Measurements from ENCODE around the gene PDE11A.

PDE11A gene

DNA sequence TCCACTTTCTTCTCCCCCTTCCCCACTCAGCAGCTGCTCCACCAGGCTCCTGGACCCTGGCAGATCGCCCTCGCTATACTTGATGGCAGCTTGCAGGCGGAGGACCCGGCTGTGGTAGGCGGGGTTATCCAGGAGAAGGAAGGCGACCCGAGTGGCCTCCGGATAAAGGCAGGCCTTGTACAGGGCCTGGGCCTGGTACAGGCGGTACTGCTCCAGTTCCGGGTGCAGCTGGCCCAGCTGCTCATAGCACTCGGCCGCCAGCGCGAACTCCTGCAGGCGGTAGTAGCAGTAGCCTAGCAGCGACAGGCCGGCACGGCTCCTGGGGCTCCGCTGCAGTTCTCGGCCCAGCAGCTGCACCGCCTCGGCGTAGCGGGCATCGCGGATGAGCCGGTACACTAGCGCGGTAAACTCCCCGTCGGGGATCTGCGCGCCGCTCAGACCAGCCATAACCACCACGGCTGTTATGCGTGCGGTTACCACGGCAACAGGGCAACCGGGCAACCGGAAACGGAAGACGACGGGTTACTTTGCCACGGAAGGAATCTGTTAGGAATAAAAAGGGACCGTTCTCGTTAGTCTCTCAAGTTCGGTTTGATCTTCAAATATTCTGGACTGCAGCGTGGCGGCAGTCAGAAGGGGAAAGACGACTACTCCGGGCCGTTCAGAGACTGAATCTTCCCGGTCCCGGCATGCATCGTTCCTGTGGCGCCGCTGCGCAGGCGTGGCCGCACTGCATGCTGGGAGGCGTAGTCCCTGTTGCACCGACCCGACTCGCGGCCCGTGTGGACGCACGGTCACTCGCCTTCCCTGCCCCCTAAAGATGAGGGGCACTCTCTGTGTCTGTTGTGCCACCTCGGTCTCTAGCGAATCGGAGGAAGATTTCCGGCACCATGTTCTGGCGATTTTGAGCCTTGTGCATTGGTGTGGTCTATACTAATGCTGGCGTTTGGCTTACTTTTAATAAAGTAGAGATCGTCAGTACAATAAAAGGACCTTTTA, 454.0 kb downstream of the PDE11A start:
- peak; percentile 75 to 93 (median 89) for DNase-seq

DNA sequence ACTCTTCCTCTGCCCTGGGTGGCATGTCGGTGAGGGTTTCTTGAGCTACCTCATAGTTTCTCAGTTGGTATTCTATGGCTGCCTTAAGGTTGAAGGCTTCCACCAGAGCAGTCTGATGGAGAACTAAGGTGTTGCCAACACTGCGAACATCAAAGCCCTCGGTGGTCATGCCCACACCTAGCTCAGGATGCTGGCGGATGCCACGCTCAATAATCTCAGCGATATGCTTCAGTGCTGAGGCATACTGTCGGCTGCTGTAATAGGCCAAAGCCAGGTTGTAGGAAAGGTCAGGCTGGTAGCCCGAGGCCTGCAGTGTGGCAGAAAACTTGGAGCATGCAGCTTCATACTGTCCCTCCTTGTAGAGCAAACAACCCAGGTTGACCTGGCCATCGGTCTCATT, 454.7 kb downstream of the PDE11A start:
- DNase-seq, result no peak

DNA sequence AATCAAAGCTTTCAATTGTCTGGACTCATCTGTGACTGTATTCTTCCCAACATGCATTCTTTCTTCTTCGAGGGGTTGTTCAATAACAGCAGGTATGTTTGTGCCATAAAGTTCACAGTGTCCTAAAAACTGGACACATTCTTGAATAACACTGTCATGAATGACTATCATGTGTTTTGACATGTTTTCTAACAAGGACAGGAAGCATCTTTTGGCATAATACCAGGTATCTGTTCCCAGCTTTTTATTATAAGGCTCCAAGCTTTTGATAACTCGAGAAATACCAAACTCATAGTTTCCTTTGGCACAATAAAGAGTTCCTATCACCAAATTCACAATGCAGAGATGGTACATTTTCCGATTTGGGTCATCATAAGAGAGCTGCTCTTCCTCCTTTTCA, 455.8 kb downstream of the PDE11A start:
- DNase-seq, result no peak

DNA sequence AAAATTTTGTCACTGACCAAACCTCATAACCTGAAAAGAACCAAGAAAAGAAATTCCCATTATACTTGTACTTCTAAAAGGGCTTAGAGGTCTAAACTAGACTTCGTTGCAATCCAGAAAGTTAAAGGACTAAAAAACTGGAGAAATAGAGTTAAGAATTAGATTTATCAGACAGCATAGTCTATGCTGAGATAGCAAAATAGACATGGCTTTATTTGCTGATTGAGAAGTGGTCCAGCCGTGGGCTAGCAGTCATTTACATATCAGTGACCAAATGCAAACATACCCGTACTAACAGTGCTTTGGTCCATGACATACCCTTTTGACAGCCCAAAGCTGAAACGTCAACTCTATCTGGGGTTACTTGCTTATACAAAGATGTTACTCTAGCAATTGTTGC, 456.5 kb downstream of the PDE11A start:
- DNase-seq, result no peak

DNA sequence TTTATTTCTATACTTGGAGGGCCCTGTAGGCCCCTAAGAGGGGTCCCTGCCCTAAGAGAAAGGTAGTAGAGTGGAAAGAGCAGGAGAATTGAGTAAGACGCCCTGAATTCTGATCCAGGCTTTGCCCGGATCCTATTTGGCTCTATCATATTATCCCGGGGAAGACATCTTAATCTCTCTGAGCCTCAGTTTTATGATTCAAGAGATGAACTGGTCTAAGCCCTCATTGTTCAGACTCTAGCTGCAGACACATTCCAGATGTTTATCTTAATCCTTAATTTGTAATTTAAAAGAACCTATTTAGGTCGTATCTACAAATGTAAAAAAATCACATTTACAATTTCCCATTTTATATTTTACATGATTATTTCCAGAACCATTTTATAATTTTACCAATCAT, 459.9 kb downstream of the PDE11A start:
- no peak for DNase-seq

DNA sequence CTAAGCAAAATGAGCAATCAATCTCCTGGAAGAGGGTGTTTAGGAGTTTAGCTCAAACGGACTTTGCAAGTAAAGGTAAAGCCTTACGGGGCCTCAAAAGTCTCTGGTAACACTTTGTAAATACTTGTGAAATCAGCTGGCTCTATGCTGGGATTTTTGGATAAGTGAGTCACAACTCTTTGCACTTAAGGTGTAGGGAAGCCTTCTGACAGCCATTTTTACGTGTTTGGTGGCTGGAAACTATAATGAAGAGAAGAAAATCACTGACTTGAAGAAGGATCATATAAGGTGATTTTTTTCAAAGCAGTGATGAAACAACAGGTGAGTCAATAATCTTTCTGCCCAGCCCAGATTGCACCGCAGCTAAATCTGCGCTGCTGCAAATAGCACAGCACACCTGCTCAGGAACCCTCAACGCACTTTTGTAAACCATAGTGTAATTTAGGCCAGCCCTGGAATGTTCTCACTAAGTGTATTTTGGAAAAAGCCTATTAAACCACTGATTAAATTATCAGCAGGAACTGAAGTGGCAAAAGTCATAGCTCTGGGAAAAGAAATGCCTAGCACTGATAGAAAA, 461.2 kb downstream of the PDE11A start:
- DNase-seq, result no peak

DNA sequence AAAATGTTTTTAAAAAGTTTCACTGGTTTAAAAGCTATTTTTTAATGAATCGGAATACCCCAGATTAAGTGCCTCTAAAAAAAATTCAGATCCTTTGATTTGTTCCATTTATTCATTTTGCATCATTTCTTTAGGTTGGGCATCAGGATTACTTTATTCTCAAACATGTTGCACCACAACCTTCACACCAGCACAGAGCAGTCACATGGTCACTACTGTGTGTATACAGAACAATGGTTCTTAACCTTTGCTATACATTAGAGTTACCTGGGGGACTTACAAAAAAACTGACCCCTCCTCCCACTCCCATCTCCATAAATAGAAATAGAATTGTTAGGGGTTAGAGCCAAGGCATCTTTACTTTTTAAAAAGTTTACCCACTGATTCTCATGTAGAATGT, 461.8 kb downstream of the PDE11A start:
- no peak for DNase-seq

DNA sequence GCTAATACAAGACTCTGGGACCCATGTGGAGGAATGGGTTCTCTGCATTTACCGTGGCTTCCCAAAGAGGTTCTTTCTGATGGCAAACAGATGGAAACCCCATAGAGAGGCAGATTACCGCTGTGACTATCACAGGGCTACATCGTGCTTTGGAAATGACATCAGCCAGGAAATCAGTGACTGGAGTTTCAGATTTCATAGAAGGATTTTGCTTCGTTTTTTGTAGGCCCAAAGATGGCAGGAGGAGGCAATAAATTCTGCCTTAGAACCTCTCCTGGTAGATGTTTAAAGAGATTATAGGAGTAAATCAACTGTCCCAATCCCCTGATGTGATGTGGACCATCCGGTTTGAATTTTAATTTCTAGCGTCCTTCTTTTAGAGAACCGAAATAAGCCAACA, 465.9 kb downstream of the PDE11A start:
- peak in 1 of 5 experiments; percentile 25 for DNase-seq

DNA sequence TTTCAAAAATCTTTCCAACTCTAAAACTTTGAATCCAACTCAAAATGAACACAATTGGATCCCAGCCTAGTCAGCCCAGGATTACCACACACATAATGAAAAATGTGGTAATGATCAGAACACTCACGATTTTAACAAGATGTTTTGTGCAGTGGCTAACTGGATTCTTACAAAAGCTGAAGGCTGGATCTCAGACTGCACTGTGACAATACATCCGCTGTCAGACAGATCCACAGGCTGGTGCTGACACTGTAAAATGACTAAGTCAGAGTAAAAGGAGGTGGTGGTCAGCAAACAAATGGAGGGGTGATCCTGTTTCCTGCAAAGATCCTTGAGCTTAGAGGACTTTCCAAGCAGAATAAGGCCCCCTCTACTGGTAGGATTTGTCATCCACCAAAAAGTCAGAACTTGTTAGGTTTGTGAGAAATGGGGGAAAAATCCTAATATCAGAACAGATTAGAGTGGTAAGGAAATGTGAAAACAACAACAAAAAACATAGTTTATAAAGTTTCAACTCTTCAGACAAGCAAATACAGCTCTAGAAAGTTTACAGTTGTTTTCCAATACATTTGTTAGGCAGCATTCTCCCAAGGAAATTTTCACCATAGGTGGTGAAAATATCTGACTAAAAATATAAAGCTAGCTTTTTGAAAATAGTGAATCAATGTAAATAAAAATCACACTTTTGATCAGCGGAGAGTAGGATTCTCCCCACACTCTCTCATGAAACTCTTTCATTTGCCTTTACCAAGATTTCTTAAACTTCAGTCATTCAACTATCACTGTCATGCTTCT, 468.1 kb downstream of the PDE11A start:
- peak in 1 of 5 experiments; percentile 24 for DNase-seq

DNA sequence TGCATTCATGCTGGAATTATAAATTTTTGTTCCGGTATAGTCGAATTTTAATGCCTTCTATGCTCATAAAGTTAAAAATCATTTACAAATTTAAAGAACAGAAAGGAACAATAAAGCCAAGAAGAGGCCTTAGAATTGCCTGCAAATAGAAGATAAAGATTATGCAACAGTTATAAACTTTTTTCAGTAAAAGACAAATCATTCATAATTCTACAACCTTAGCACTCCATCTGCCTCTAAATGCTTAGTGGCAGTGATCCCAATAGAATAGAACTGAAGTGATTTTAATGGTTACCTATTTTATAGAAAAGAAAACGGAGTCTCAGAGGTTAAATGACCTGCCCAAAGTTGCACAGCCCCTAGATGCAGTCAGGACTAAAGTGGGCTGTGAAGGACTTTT, 468.8 kb downstream of the PDE11A start:
- no peak for DNase-seq

DNA sequence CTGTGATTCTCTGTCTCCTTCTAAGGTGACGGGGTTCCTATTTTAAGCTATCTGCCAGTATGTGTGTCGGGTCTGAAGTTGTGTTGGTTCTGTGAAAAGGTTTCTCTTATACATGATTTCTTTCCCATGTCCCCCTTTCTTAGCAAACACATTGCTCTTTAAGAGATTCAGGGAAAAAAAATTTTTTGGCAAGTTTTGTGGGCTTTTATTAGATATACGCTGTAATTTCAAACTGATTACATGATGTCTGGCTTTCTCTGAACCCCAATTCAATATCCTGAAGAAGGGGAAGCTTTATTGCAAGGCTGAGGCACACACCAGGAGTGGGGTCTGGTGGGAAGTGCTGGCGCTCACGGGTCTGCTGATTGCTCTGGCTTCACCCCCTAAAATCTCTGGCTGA, 469.4 kb downstream of the PDE11A start:
- DNase-seq, result no peak

DNA sequence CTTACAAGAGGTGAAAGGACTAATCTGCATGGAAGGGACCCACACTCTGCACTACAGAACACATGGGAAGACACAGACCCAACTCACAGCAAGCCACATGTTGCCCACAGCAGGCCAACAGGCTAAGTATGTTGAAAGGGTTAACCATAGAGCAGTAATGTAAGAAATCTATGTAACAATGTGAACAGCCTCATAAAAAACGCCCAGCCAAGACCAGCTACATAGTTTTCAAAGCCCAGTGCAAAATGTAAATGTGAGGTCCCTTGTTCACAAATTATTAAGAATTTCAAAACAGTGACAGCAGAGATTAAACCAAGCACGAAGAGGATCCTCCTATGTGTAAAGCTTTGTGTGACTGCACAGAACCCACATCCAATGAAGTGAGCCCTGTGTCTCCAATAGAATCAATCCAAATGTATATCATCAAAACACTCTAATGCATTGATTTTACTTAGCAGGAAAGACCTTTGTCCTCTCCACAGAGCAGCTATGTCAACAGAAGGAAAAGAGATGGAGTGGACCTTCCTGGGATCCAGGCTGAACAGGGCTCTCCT, 469.9 kb downstream of the PDE11A start:
- no peak for DNase-seq

DNA sequence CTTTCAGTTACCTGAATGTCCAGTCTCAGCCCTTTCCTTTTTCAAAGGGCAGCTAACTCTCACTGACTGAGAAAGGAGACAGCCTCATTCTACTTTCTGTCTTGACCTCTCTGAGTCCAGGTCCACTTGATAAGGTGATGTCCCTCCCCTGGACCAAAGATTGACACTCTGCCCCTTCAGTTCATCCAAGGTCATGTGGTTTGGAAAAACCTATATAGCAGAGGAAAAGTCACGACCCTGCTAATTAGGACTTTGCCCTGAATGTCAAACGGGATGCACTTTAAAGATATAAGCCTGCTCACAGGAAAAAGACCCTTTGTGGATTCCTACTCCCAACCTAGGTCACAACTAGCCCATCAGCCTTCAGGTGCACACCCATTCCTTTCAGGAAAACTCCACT, 471.7 kb downstream of the PDE11A start:
- DNase-seq, result no peak

DNA sequence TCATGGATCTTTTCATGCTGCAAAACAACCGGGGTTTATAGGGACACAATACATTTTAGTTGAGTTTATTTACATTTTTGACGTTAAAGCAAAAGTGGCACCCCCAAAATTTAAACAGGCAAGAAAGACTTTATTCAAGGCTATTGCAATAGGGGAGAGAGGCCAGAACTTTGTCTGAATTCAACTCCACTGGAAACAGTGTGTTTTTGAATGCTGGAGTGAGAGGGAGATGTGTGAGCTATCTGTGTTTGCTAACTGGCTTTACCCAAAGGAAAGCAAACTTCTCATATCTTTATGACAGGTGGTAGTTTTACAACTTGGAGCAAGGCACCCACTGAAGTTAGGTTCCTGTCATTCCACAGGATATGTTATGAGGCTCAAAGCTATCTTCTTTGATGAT, 472.6 kb downstream of the PDE11A start:
- DNase-seq, result no peak

DNA sequence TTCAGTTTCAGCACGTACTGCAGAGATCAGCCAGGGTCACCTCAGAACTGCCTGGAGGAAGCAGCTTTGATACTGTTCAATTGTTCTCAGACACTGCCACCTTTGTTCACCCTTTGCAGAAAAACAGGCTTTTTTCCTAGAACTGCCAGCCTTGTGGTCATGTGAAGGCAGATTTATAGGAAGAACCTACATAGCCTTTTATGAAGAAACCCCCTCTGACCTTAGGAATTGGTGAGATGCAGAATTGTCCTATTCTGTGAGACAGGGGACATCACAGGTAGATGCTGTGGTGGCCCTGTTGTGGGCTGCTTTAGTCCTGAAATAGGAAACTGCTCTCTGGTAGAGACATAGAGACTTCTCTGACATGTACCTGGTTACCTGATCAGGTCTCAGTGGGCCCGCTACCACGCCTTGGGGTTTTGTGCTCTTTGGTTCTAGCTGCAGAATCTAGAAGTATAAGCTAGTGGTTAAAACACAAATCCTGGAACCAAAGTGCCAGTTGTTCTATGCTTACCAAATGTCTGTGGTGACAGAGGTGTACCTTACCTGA, 473.4 kb downstream of the PDE11A start:
- no peak for DNase-seq

DNA sequence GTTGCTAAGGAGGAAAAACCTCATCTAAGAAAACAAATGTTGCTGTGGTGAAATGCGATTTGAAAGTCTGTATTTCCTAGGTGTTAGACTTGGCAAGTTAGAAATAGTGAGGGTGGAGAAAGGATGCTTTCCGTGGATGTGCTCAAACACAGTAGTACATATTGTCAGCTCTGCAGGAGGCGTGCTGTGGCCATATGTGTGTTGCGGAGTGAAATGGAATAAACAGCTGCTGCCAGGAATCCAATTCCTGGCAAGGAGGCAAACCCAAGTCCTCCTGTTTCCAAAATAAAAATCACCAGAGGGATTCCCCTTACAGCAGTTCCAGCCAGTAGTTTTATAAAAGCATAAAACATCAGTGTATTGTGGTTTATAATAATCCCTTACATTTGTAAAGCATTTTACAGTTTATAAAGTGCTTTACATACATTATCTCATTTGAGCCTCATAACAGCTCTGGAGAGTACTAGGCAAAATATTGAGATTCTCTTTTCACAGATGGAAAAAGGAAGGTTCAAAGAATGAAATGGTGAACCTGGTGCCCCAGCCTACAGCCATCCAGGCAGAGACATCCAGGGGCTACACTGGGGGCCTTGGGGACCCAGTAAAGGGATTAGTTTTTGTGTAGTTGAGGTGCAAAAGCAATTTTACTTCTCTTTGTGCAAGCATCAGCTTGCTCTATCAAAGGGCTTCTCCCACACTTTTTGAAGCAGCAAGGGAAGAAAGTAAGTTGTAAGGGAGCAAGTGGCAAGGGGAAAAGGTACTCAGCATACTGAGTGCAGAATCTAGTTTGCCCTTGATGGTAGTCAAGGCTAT, 474.0 kb downstream of the PDE11A start:
- no peak for DNase-seq

DNA sequence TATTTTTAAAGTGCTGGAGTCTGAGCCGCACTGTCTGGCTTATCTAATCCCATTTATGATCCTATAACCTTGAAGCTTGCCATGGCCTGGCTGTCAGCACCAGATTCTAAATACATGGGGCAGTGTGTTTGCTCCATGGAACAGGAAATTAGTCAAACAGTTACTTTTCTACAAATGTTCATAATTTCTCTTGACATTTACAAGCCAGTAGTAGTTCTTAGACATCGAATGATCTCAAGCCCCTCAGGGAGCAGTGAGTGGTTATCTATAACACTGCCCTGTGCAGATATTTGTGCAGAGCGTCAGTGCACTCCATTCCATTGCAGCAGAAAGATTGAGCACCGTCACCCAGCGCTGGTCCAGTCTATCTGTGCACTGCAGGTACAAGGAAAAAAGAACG, 474.8 kb downstream of the PDE11A start:
- DNase-seq, result no peak

DNA sequence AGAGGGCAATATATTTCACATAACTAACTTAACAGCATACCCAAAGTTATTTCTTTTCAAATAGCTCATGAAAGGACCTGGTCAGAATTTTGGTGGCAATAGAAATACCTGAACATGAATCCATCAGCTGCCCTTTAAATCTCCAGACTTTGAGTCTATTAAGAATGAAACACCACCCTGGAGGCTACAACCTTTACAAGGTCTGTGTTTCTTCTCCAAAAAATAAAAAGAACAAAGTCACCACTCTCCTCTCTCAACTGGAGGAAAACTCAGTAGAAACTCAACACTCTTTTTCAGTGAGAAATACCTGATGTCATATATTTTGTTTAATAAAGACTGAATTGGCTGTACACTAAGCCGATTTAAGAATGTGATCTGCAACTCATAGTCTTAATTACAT, 475.7 kb downstream of the PDE11A start:
- DNase-seq, result no peak

DNA sequence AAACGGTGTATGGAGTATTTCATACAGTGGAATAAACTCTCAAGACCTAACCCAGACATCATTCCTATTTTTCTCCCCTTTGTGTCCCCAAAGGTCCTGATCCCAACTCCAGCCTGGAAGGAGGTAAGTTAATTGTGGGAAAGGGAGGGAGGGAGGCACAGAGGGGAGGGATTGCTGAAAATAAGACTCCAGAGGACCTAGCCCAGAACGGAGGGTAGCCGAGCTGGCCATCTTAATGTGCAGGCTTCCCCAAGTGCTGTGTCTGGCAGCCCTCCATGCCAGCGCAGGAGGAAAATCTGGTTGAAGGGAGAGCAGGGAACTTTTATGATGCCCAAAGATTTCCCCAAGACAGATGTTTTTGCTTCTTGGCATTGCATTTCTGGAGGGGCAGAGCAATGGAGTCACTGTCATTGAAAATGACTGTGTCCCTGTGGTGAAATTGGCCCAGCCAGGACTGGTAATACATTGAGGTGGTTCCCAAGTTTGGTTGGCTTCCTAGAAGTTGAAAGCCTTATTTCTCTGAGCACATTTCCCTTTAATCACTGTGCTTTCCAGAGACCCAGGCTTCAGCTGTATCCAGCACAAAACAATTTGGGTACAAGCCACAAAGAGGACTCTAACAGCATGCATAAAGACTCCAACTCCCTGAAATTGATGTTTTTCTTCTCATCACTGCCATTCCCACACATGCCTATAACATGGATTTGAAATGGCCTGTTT, 477.3 kb downstream of the PDE11A start:
- no peak for DNase-seq

DNA sequence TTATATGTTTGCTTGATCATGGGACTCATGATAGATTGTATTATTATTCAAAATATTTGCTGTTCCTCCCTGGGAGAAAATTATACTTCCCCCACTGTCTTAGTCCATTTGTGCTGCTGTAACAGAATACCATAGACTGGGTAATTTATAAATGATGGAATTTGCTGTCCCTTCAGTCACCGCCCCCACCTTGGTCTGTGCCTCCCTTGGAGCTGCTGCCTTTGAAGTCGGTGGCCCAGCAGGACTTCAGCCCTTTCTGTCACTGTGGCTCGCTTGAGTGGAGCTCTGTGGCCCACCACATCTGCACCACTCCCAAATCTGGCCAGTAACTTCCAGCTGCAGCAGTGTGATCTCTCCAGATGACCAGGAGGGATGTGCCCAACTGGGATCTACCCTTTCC, 479.2 kb downstream of the PDE11A start:
- no peak for DNase-seq

DNA sequence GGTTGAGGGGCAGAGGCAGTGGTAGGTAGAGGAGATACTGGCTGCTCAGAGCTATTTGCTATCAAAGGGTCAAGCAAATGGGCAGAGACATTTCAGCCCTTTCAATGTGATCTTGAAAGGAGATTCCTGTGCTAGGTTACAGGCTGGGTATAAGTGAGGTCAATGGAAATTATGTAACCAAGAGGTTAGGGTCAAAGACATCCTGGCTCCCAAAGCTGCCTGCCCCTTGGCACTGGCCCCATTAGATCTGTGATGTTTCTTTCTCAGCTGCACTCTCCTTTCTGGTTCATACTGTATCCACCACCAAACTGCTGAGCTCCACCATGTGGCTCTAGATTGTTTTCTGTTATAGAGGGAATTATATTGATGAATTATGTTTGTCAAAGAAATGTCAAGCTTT, 479.6 kb downstream of the PDE11A start:
- no peak for DNase-seq

All from T-helper 2 cell (primary cell).